ENCODE data around the gene ARHGAP10. TPM values are rescaled to one million over a fixed set of nuclear protein-coding genes. Genes with fewer than 3 reads are reported as not detected.

ARHGAP10 gene
- total RNA-seq, 1 experiment from 2014 or later = 36.6 TPM

GRCh38 chr4:148109216-148109615, 377.3 kb downstream of the ARHGAP10 start:
- POLR2A ChIA-PET = no interaction called here
- Mint-ChIP-seq H3K27ac (ENCODE audit: unreplicated experiment) (no peak overlapping the region), H3K4me1 (ENCODE audit: low read depth, unreplicated experiment) (no peaks in the 10 kb centered on the region), H3K36me3 (ENCODE audit: insufficient read depth, unreplicated experiment) (no peaks in the 10 kb centered on the region), H3K27me3 (ENCODE audit: insufficient read depth, unreplicated experiment) (no peaks in the 10 kb centered on the region), H3K9me3 (ENCODE audit: unreplicated experiment) (no peaks in the 10 kb centered on the region), H3K4me3 (ENCODE audit: unreplicated experiment) (no peak overlapping the region)
- DNase-seq = no peak
- intact Hi-C loops (cut with micrococcal nuclease; ENCODE audit: unreplicated experiment) = no loop called here
- Histone ChIP-seq H3K4me1 (no peaks in the 10 kb centered on the region), H3K36me3 (ENCODE audit: control insufficient read depth, insufficient read depth, low read length) (no peaks in the 10 kb centered on the region), H3K27me3 (replicated peaks; ENCODE audit: control insufficient read depth, insufficient read depth, low read length) (no peaks in the 10 kb centered on the region), H3K4me3 (ENCODE audit: low read depth, low read length) (no peak overlapping the region), H3K9me3 (no peaks in the 10 kb centered on the region)
- CTCF ChIA-PET = no interaction called here
- TF ChIP-seq CTCF (IDR thresholded peaks at IDR 0.05; ENCODE audit: insufficient read depth in 1 of 2, low read depth in 1 of 2, low read length in 1 of 2, severe bottlenecking in 1 of 2, unreplicated experiment in 1 of 2) = no peak
- no TSS peak for BruUV-seq (replicated peaks)

- CTCF ChIA-PET = no interaction called here
- no peaks in the 10 kb centered on the region for H3K4me1 ChIP-seq
- DNase-seq = no peak
- POLR2A ChIA-PET = no interaction called here
- Mint-ChIP-seq H3K36me3 (ENCODE audit: insufficient read depth, unreplicated experiment) (no peaks in the 10 kb centered on the region), H3K27me3 (ENCODE audit: insufficient read depth, unreplicated experiment) (no peaks in the 10 kb centered on the region), H3K4me1 (ENCODE audit: low read depth, unreplicated experiment) (no peaks in the 10 kb centered on the region), H3K9me3 (ENCODE audit: unreplicated experiment) (no peaks in the 10 kb centered on the region), H3K4me3 (ENCODE audit: unreplicated experiment) (no peak overlapping the region), H3K27ac (ENCODE audit: unreplicated experiment) (no peak overlapping the region)
- no peaks in the 10 kb centered on the region for H3K36me3 ChIP-seq (ENCODE audit: control insufficient read depth, insufficient read depth, low read length)
- no peaks in the 10 kb centered on the region for H3K27me3 ChIP-seq (replicated peaks; ENCODE audit: control insufficient read depth, insufficient read depth, low read length)
- no peak for TF ChIP-seq CTCF (IDR thresholded peaks at IDR 0.05; ENCODE audit: insufficient read depth in 1 of 2, low read depth in 1 of 2, low read length in 1 of 2, severe bottlenecking in 1 of 2, unreplicated experiment in 1 of 2)
- intact Hi-C loops (cut with micrococcal nuclease; ENCODE audit: unreplicated experiment) = no loop called here
- no TSS peak for BruUV-seq (replicated peaks)
- H3K9me3 ChIP-seq = no peaks in the 10 kb centered on the region
- H3K4me3 ChIP-seq (ENCODE audit: low read depth, low read length) = no peak overlapping the region
Observed at GRCh38 chr4:148110169-148110568, 378.3 kb downstream of the ARHGAP10 start.

GRCh38 chr4:148112231-148112982, 380.5 kb downstream of the ARHGAP10 start:
- Mint-ChIP-seq H3K9me3 (ENCODE audit: unreplicated experiment) (no peaks in the 10 kb centered on the region), H3K36me3 (ENCODE audit: insufficient read depth, unreplicated experiment) (no peaks in the 10 kb centered on the region), H3K4me1 (ENCODE audit: low read depth, unreplicated experiment) (no peaks in the 10 kb centered on the region), H3K27ac (ENCODE audit: unreplicated experiment) (no peak overlapping the region), H3K4me3 (ENCODE audit: unreplicated experiment) (no peak overlapping the region), H3K27me3 (ENCODE audit: insufficient read depth, unreplicated experiment) (peaks cover 2% of the 10 kb centered on the region)
- H3K27me3 ChIP-seq (replicated peaks; ENCODE audit: control insufficient read depth, insufficient read depth, low read length) = no peaks in the 10 kb centered on the region
- ChIA-PET CTCF (no interaction called here), POLR2A (no interaction called here)
- no peaks in the 10 kb centered on the region for H3K36me3 ChIP-seq (ENCODE audit: control insufficient read depth, insufficient read depth, low read length)
- BruUV-seq (replicated peaks) = no TSS peak
- H3K4me3 ChIP-seq (ENCODE audit: low read depth, low read length) = no peak overlapping the region
- no peaks in the 10 kb centered on the region for H3K9me3 ChIP-seq
- TF ChIP-seq CTCF (IDR thresholded peaks at IDR 0.05; ENCODE audit: insufficient read depth in 1 of 2, low read depth in 1 of 2, low read length in 1 of 2, severe bottlenecking in 1 of 2, unreplicated experiment in 1 of 2) = no peak
- no peak for DNase-seq
- intact Hi-C loops (cut with micrococcal nuclease; ENCODE audit: unreplicated experiment) = no loop called here
- no peaks in the 10 kb centered on the region for H3K4me1 ChIP-seq
